HEK293T (cell line): Measurements from ENCODE around the gene ZFP36.

ENCODE experiments used
- FOXA1 ChIP-seq: fragments of 450-650 bp; IDR thresholded peaks from 2 replicates; pipeline ENCODE4 v1.6.1; 2016; ENCODE audit warnings: mild to moderate bottlenecking
- FOXM1 ChIP-seq: fragments of 450-650 bp; IDR thresholded peaks from 2 replicates; pipeline ENCODE4 v1.6.1; 2017; ENCODE audit warnings: mild to moderate bottlenecking, borderline replicate concordance
- L3MBTL2 ChIP-seq: fragments of 450-650 bp; conservative IDR thresholded peaks from 2 replicates; pipeline ENCODE4 v1.6.1; 2016; ENCODE audit warnings: mild to moderate bottlenecking
- NFRKB ChIP-seq: fragments of 450-650 bp; IDR thresholded peaks from 2 replicates; pipeline ENCODE4 v1.6.1; 2016; ENCODE audit warnings: mild to moderate bottlenecking, moderate library complexity
- PKNOX1 ChIP-seq: fragments of 450-650 bp; IDR thresholded peaks from 2 replicates; pipeline ENCODE4 v1.6.1; 2016
- SP1 ChIP-seq: fragments of 450-650 bp; IDR thresholded peaks from 2 replicates; pipeline ENCODE4 v1.6.1; 2017
- SUZ12 ChIP-seq: fragments of 450-650 bp; IDR thresholded peaks from 2 replicates; pipeline ENCODE4 v1.6.1; 2016; ENCODE audit warnings: mild to moderate bottlenecking

DNA sequence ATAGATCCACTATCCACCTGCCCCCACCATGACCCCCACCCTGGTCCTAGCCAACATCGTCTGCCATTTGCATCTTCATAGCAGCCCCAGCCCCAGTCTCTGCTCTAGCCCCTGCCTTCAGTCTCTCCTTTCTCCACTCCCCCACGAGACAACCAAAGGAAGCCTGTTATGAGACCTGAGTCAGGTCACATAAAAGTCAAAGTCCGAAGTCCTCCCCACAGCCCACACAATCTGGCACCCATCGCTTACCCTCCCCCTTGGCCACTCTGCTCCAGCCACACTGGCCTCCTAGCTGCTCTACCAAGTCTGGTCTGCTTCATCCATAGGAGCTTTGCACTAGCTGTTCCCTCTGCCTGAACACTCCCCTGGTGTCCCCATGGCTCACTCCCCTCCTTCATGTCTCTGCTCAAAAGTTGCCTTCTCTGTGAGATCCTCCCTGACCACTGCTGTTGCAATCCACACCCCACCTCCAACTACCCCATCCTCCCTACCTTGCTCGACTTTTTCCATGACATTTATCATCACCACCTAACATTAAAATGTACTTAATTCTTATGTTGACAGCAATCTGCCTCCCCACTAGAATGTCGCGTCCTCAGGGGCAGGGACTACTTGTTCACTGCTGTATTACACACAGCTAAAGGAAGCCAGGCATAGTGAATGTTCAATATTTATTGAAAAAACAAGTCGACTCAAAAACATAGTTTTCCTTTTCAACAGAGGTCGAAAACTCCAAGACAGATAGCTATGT, 4.6 kb downstream of the ZFP36 start:
- no peak for TF ChIP-seq NFRKB
- no peak for TF ChIP-seq SP1
- TF ChIP-seq SUZ12: no peak
- no peak for TF ChIP-seq PKNOX1
- TF ChIP-seq L3MBTL2: no peak
- TF ChIP-seq FOXM1: no peak
- no peak for TF ChIP-seq FOXA1
